GM06990 (cell line): ENCODE measurements around the gene TSC22D1.

Experiments
- DNase-seq: peaks from one replicate; pipeline ENCODE4 v3.0.0-alpha.2; 2011; ENCODE audit not compliant: insufficient read length; ENCODE audit errors: extremely low read depth
- H3K27me3 ChIP-seq: replicated peaks from 2 replicates; pipeline ENCODE4 v1.6.0; 2011; ENCODE audit warnings: low read length; ENCODE audit not compliant: control insufficient read depth, insufficient read depth
- H3K36me3 ChIP-seq: 2 replicates; pipeline ENCODE4 v1.5.1; 2011; ENCODE audit warnings: low read length; ENCODE audit not compliant: control insufficient read depth, insufficient read depth
- H3K4me3 ChIP-seq: replicated peaks from 2 replicates; pipeline ENCODE4 v1.5.1; 2011; ENCODE audit warnings: low read depth, mild to moderate bottlenecking, control low read depth, low read length
- CTCF ChIP-seq: IDR thresholded peaks from 2 replicates; pipeline ENCODE4 v1.5.1; 2011; ENCODE audit warnings: low read length, control low read depth, mild to moderate bottlenecking, inconsistent platforms; ENCODE audit not compliant: insufficient read depth, poor library complexity, severe bottlenecking

Gene TSC22D1

DNA sequence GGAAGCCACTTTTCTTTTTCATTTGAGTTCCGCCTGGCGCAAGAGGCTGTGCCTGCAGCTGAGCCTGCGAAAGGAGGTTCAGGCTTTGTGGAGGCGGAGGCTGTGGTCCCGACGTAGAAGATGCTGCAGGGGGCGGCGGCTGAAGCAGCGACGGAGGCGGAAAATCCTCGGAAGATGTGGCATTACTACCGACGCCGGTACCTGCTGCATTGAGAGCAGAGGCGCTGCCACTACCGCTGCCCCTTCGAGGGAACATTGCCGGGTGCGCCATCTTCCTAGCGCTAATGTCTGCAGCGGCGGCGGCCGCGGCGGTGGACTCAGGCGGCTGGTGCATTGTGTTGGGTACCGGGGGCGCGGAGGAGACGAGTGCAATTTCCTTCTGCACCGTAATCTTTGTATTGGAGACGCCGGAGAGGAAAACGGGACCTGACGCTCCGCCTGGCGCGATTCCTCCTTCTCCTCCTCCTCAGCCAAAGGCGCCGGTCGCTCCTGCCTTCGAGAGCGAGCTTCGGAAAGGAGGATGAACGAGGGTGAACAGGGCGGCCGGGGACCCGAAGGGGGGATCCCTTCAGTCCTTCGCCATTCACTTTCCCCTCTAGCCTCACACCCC, at the start of gene TSC22D1:
TSC22D1 (minus strand) TSS at position 590 of the 610 bp plus-strand sequence; CDS start at position 334, 256 bp downstream.
- Histone ChIP-seq H3K36me3 (no peaks in the 10 kb centered on the region), H3K4me3 (peak within 1 kb of the TSS; percentile 77), H3K27me3 (no peaks in the 10 kb centered on the region; the same call in 1 of the 2 replicates)
- no peak for TF ChIP-seq CTCF
- DNase-seq: peak; percentile 61

DNA sequence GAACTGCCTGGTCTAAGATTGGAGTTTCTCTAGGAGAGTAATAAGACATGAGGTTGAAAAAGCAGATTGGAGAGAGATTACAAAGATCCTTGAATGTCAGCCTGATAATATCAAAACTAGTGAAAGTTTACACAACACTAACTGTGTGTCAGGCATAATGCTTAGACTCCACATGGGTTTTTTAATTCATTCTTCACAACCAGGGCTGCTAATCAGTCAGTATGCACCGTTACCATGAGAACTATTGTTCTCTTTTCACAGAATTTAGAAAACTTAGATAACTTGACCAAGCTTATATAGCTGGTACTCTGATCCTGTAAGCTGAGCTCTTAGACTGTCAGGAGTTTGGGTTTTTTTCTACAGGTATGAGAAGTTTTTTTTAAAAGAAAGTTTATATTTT, 46.6 kb upstream of the TSC22D1 start:
- no peaks in the 10 kb centered on the region for H3K36me3 ChIP-seq
- DNase-seq: no peak

GRCh38 chr13:44622261-44622660, 46.1 kb upstream of the TSC22D1 start:
- Histone ChIP-seq H3K4me3 (no peak overlapping the region), H3K27me3 (no peaks in the 10 kb centered on the region), H3K36me3 (no peaks in the 10 kb centered on the region)
- no peak for TF ChIP-seq CTCF
- no peak for DNase-seq

More for the DNA sequence above, 46.6 kb upstream of the TSC22D1 start:
- no peak overlapping the region for H3K4me3 ChIP-seq
- H3K27me3 ChIP-seq: no peaks in the 10 kb centered on the region; the same call in 1 of the 2 replicates
- no peak for TF ChIP-seq CTCF

GRCh38 chr13:44620057-44620456, 43.9 kb upstream of the TSC22D1 start:
- no peak for DNase-seq
- no peaks in the 10 kb centered on the region for H3K36me3 ChIP-seq
- no peak for TF ChIP-seq CTCF
- H3K27me3 ChIP-seq: no peaks in the 10 kb centered on the region
- no peak overlapping the region for H3K4me3 ChIP-seq

DNA sequence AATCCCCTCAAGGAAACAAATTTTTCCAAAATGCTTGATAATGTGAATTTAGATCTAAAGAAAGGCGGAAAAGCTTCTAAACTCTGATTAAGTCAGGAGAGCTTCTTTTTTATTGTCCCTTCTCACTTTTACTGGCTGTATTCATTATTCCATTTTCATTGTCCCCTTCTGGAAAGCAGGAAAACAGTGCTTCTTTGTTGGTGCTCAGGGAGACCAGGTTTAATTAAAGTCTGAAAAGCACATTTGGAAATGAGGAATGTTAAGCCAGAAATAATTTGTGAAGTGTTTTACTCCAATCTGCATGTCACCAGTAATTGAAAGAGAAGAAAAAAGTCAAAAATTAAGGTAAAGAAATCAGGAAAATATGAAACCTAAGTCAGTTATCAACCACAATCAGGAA, 43.5 kb upstream of the TSC22D1 start:
- no peak for DNase-seq
- H3K27me3 ChIP-seq: no peaks in the 10 kb centered on the region
- no peaks in the 10 kb centered on the region for H3K36me3 ChIP-seq
- no peak for TF ChIP-seq CTCF
- H3K4me3 ChIP-seq: no peak overlapping the region

- no peak for TF ChIP-seq CTCF
Measured at GRCh38 chr13:44618326-44618725, 42.2 kb upstream of the TSC22D1 start.

More at GRCh38 chr13:44618326-44618725, 42.2 kb upstream of the TSC22D1 start:
- no peak overlapping the region for H3K4me3 ChIP-seq
- DNase-seq: no peak
- H3K36me3 ChIP-seq: no peaks in the 10 kb centered on the region
- no peaks in the 10 kb centered on the region for H3K27me3 ChIP-seq
